Muscle of back (tissue), 10 donors: ENCODE measurements around the gene TRNP1. TPM values are rescaled to one million over a fixed set of nuclear protein-coding genes. Genes with fewer than 3 reads are reported as not detected.

Experiments
- polyA plus RNA-seq, 10 donors: library from polyadenylated mRNA; unstranded; fragments of 120-200 nt; gene quantifications; one replicate each; pipeline ENCODE4 v1.2.1, GENCODE V29; 2013; ENCODE audit not compliant: insufficient read length in 10 of 10

Gene TRNP1
- polyA plus RNA-seq, 10 donors, result 0.80 to 6.2 (median 1.8) TPM

Other genes starting within 250 kb of the TRNP1 start
- 1 to 10 TPM; 5.3 to 9.8 (median 7.2) TPM for gene PIGV, start 205.7 kb upstream of the TRNP1 start, polyA plus RNA-seq
- gene ZDHHC18, start 167.0 kb upstream of the TRNP1 start, polyA plus RNA-seq, result 10 to 100 TPM; 14.5 to 19.7 (median 16.7) TPM
- 10 to 100 TPM in 2 of 10 donors, under 1 TPM in 8; 0.17 to 36.0 (median 0.26) TPM for gene SFN, start 130.5 kb upstream of the TRNP1 start, polyA plus RNA-seq
- gene GPN2, start 103.4 kb upstream of the TRNP1 start, polyA plus RNA-seq, result 10 to 100 TPM; 16.0 to 21.2 (median 17.0) TPM
- gene GPATCH3, start 93.2 kb upstream of the TRNP1 start, polyA plus RNA-seq, result 10 to 100 TPM in 4 of 10 donors, 1 to 10 TPM in 6; 7.7 to 12.8 (median 9.5) TPM
- under 1 TPM in 1 of 10 donors, not detected in 9; 0.11 TPM for gene NR0B2, start 79.7 kb upstream of the TRNP1 start, polyA plus RNA-seq
- gene NUDC, start 71.9 kb upstream of the TRNP1 start, polyA plus RNA-seq, result 10 to 100 TPM; 43.3 to 69.6 (median 51.7) TPM
- 1 to 10 TPM in 2 of 10 donors, not detected in 8; 1.5 to 1.6 TPM for gene KDF1, start 33.2 kb upstream of the TRNP1 start, polyA plus RNA-seq
- gene TENT5B, start 19.2 kb downstream of the TRNP1 start, polyA plus RNA-seq, result 1 to 10 TPM in 2 of 10 donors, under 1 TPM in 8; 0.31 to 1.7 (median 0.55) TPM
- gene SLC9A1, start 161.4 kb downstream of the TRNP1 start, polyA plus RNA-seq, result 10 to 100 TPM in 9 of 10 donors, 1 to 10 TPM in 1; 10.0 to 19.9 (median 15.3) TPM
- gene WDTC1, start 240.9 kb downstream of the TRNP1 start, polyA plus RNA-seq, result 10 to 100 TPM; 24.2 to 29.8 (median 26.9) TPM